Measurements from ENCODE around the gene SYT7.

The SYT7 gene

DNA sequence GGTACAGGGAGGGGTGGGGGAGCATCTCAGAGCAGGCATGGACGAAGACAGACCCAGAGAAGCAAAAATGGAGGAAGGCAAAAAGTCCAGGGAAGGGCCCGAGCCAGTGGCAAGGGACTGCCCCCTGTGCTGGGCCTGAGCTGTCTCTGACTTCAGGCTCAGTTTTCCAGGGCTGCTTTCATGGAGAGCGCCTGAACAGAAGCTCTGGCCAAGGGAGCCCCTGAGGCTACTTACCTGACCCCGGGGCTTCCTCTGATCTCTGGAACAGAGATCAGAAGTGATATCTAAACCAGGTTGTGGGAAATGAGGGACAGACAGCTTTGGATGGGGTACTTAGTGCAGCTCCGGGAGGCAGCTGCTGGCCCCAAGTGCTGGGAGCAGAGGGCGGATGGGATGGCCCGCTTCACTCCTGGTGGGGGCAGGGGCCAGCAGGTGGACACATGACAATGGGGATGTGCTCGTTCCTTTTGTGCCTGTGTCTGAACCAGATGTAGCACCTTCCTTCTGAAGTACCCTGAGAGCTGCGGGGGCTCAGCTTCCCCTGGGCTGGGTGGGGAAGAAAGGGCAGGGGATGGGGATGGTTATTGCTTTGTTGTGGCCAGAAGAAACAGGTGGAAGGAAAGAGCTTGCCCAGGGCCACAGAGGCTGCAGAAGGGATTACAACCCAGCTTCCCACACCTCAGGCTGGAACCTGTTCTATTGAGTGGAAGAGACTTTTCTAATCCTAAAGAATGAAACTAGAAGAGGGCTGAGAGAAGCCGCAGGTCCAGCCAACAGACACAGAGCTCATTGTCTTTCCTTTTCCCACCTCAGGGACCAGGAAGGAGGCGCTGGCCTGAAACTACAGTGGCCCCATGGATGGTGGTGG lies 66.6 kb downstream of the SYT7 start:
- peak; percentile 20 for DNase-seq (ENCODE audit: low spot score)

DNA sequence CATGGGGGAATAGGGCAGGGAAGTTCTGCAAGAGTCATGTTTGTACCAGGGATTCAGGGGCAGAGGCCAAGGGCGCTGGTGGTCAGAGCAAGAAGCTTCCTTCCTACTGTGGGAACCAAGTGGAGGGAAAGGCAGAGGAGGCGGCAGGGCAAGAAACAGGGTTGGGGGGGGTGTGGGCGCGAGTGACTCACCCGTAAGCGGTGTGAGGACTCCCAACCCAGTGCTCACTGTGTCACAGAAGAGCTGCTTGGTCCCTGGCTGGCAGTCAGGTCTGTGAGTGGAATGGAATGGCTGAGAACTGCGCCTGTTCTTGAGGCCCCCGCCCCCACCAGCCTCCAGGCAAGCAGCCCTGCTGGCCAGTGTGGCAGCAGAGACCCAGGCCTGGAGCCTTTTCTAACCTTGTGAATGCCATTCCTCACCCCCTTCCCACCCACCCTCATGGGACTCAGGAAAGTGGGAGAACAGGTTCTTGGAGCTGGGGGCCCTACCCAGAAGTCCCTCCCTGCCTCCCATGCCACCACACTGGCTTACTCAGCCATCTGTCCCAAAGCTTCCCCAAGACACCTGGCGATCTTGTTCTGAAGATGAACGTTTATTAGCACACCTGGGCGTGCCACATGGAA lies 67.6 kb downstream of the SYT7 start:
- DNase-seq (ENCODE audit: low spot score): no peak

DNA sequence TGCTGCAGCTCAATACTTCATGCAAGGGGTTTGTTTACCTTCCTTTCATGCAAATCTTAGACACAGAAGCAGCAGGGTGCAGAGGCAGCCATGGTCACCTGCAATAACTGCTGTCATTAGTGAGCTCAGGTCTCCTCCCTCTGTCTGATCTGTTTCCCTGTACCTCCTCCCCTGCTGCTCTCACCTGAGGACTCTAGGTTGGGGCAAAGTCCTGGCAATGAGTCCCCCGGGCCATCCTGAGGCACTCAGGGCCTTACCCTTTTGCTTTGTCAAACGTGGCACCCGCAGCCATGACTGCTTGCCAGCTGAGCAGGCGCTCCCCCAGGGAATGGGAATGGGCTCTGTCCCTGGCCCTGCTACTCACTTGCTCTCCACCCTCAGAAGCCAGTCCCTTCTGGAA lies 68.4 kb downstream of the SYT7 start:
- DNase-seq (ENCODE audit: low spot score): no peak

DNA sequence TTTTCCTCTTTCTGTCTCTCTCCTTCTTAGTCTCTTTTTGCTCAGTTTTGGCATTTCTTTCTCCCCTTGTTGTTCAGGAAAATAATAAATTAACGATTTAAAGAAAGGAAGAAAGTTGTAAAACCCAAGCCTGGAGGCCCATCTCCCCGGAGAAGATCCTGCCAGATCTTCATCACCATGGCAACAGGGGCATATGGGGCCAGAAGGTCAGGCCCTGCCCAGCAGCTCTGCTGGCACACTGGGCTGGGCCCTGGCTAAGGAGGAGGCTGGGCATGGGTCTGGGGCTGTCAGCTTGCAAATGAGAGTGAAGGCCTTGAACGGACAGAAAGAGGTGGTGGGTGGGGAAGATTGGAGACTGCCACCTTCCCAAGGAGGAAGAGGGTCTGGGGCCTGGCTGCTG lies 69.5 kb downstream of the SYT7 start:
- no peak for DNase-seq (ENCODE audit: low spot score)

DNA sequence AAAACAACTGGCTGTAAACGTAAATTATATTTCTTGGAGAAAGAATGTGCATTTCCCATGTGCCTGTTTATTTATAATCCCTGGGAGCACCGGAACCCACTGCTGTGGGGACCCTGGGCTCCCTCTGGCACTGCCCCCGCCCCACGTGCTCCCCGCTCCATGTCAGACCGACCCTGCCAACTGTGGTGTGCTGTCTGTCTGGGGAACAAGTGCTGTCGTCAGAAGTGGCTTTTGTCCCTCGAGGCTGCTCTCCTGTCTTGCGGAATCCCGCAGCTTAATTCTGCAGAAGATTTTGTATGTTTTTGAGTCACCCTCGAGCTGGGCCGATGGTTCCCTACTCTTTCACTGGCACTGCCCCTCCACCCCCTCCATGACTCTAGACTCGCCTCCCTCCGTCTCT lies 69.9 kb downstream of the SYT7 start:
- no peak for DNase-seq (ENCODE audit: low spot score)

DNA sequence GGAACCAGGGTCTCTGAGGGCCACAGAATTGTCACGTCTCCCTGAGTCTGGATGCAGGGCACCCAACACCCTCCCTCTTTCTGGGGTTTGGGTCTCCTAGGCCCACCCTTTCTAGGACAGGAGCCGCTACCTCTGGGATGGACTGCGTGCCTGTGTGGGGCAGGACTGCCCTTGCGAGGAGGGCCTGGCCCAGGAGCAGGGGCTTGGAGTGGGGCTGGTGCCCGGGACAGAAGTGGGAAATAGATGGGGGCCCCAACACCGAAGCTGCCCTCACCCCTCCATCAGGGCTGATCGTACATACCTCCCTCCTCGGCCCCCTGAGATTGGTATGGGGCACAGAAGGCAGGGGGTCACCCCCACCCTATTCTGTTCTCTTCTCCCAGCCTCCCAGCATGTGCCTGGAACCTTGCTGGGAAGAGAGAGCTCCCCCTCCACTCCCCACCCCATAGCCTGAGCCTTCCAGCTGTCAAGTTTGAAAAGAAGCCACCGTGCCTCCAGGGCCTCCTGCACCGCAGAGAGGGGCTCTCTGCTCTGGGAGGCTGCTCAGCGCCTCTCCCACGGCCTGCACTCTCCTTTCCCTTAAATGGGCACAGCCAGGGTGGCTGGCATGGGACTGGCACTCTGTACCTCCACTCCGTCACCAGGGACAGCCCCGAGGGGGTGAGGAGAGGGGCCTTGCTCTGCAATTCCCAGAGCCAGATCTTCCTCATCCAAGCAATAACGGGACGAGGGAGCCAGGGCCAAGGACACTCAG lies 70.5 kb downstream of the SYT7 start:
- DNase-seq (ENCODE audit: low spot score): no peak

DNA sequence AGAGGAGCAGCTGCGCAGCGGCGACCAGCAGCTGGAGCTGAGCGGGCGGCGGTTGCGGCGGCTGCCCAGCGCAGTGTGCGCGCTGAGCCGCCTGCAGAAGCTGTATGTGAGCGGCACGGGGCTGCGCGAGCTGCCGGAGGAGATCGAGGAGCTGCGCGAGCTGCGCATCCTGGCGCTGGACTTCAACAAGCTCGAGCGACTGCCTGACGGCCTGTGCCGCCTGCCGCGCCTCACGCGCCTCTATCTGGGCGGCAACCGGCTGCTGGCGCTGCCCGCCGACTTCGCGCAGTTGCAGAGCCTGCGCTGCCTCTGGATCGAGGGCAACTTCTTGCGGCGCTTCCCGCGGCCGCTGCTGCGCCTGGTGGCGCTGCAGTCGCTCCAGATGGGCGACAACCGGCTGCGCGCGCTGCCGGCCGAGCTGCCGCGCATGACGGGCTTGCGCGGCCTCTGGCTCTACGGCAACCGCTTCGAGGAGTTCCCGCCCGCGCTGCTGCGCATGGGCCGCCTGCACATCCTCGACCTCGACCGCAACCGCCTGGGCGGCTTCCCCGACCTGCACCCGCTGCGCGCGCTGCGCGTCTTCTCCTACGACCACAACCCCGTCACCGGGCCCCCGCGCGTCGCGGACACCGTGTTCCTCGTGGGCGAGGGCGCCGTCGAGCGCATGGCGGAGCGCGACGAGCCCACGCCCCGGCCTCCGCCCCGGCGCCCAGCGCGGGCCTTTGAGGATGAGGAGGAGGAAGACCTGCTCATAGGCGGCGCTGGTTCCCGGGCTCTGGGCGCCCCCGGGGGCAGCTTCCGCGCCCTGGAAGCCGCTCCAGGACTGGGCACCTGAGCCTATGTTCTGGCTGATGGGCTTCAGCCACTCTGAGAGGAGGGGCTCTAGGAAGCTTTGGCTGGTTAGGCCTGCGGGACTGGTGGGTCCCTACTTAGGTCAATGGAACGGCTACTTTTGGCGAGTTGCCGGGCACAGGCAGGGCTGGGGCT lies 71.5 kb downstream of the SYT7 start:
- DNase-seq (ENCODE audit: low spot score): no peak

DNA sequence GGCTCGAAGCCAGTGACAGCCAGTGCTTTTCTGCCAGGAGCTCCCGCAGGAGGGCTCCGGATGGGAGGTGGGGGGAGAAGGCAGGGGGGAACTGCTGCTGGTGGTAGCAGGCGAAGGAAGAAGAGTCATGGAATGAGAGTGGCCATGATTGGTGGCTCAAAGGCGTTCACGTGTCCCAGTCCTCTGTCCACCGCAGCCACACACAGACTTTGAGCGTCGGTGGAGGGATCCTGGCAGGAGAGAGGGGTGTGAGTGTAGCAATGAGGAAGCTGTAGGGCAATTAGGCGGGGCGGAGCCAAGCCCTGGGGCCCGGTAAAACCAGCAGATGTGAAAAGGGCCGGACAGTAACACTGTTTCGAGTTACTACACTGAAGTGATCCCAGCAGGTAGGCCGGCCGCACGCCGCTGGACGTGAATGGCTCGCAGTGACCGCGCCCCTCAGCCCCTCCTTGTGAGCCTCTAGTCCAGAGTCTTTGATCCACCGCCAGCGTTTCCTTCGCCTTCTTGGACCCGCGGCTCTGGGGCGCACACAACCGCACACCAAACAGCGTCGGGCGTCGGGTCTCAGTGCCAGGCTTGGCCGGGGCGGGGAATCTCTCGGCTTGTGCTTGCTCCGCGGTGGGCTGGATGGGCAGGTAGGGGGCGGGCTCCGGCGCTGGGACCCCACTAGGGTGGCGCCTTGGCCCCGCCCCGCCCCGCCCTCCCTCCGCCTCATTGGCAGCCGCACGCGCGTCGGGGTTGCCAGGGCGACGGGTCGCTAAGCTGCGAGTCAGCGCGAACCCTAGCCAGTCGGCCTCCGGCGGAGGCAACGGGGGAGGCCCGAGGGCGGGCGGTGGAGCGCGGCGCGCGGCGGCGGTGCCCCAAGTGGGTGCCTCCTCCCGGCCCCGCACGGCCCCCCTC lies 72.7 kb downstream of the SYT7 start, which contains the start of gene LRRC10B:
LRRC10B (plus strand) TSS at position 788 of the 900 bp plus-strand sequence. CDS start 250 bp downstream, outside the sequence.
- DNase-seq (ENCODE audit: low spot score): no peak

DNA sequence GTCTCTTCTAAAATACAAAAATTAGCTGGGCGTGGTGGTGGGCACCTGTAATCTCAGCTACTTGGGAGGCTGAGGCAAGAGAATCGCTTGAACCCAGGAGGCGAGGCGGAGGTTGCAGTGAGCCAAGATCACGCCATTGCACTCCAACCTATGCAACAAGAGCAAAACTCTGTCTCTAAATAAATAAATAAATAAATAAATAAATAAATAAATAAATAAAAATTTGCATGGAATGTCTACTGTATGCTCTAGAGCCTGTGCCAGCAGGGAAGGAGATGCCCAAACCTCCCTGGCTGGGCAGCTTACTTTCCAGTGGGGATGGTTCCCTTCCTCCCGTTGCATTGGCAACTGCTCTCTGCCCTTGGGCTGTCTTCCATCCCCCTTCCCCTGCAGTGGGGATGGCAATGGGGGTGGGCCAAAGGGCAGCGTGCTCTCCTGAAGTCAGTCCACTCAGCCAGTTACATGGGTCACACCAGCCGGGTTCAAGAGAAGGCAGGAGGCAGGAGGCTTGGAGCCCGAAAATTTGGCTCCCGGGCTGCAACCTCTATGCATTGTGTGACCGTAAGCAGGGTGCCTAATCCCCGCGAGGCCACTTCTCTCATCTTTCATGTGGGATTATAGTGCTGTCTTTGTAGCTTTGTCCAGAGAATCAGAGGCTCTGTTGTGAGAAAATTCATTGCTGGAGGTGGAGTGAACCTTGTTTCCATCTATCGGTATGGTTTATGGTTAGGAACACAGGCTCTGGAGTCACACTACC lies 73.7 kb downstream of the SYT7 start:
- DNase-seq (ENCODE audit: low spot score): peak; percentile 55

DNA sequence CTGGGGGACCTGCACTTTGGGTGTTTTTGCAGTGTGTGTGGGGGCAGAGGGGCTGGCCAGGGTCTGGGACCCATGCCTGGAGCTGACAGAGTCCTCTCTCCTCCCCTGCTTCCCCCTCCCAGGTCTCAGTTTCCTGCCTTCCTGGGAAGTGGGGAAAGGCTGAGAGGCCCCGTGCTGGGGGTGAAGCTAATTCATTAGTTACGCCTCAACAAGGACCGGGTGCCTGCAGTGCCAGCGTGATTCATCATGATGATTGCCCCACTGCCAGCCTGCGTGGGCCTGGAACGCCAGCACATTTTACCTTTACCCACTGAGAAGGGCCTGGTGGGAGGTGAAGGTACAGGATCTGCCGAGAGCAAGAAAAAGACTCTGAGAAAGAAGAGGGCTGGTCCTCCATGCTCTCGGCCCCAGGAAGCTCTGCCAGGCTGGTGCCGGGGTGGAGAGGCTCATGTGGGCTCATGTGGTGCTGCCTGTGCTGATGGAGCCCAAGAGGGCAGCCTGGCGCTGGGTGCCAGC lies 75.2 kb downstream of the SYT7 start:
- peak; percentile 49 for DNase-seq (ENCODE audit: low spot score)

DNA sequence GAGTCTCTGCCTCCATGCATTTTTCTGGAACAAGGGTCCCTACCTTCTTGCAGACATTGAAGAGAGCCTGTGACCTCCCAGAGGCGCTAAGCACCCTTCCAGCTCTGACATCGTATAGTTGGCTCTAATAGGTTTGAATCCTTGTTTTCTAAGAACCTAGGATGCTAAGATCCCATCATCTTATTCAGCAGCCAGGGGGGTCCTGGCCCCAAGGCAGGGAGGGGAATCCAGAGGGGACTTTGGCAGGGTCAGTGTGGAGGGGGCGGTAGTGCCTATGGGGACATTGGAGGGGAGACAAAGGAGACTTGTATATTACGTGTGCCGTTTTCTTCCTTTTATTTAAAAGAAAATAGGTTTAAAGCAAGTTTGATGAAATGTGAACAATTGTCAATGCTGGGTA lies 75.8 kb downstream of the SYT7 start:
- no peak for DNase-seq (ENCODE audit: low spot score)

DNA sequence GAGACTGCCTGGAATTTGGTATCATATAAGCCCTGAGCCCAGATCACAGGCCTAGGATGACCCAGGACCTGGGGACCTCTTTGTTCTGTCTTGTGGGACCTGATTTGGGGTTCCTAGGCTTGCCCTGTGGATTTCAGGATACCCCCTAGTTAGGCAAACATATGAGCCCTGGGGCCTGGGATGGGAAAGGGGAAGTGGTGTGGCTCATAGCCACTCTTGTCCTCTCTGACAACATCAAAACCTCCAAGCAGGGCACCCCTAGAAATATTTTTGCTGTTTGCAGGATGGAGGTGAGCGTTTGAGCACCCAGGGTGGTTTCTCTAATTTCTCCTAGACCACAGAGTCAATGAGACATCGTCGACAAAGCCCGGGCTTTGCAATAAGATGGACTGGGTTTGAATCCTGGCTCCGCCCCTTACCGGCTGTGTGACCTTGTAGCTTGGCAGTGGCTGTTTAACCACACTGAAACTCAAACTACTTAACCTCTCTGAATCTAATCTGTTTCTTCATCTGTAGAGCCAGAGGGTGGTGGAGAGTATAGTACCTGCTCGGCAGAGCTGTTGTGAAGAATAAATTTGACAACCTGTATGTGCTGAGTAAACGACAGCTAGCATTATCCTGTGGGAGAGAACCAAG lies 77.6 kb downstream of the SYT7 start:
- DNase-seq (ENCODE audit: low spot score): no peak

DNA sequence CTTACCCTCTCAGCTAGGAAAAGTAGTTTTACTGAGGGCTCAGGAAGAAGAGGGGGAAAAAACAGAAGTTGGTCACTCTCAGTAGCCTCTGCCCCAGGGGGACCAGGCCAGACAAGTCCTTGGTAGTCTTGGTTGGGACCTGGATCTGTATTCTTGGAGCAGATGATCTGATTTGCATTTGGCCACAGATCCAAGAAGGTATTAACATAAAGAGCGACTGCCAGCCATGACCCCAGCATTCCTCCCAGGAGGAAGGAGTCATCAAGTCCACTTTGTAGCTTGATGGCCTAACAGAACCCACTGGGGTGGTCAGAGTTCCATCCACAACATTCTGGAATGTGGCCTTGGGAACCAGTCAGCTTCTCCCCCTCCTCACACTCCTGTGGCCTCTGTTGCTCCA lies 78.4 kb downstream of the SYT7 start:
- no peak for DNase-seq (ENCODE audit: low spot score)

DNA sequence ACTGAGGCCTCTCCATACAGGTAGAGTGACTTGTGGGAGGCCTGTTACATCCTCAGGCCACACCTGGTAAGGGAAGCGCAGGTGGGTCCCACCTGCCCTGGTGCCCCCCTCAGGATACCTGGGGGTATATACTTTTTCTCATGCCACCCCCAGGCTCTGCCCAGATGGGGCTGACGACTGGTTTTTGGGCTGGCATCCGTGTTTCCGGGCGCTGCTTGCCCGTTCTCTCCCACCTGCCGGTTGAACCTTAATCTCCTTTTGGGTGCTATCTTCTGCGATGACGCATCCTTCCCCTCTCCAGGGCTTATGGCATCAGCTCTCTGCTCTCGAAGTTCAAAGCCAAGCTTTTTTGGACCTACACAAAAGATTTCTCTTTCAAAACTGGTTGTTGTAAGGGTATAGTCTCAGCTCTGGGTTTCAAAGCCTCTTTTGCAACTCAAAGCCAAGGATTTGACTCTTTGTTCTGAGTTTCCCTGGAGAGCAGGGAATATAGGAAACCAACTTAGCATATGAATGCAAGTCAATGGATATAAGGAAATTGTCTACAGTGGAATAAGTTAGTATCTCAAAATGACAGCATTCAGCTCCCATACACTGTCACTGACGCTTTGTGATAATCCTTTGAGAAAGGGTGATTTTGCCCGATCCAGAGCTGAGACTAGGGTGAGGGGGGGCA lies 80.9 kb downstream of the SYT7 start:
- no peak for DNase-seq (ENCODE audit: low spot score)

DNA sequence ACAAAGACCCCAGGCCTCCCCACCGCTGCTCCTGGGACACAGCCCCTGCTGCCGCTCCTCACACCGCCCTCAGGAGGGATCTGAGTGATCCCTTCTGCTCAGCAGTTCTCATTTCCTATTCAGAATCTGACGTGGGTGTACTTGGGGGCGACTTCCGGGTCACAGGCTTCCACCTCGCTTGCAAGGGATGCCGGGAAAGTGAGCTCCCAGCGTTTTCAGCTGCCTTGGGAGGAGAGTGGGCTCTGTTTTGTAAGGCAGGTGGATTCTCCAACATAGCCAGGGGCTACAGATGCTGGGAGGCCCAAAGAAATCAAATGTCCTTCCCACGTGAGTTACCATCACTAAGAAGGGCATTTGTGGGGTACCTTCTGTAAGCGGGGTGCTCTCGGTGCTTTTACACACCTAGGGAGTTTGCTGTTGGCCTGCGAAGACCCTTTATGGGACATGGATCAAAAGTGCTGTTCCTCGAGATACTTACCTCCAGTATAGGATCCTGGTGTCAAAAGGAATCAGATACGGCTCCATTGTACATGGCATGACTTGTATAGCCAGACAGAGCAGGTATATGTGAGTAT lies 82.0 kb downstream of the SYT7 start:
- no peak for DNase-seq (ENCODE audit: low spot score)

DNA sequence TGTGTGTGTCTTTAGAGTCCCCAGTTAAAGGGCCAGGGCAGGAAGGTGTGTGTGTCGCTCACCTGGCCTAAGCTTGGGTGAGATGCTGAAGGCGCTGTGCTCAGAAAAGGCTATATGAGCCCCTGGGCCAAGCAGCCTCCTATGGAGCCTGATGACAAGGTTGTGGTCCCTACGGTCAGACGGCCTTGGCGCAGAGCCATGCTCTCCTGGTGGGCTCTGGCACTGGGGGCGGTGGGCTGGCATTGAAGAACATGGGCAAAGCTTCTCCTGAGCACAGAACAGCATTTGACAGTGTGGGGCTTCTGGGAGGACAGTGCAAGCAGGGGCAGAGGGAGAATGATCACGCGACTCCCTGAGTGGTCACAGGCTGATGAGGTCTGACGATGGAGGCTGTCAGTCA lies 83.0 kb downstream of the SYT7 start:
- DNase-seq (ENCODE audit: low spot score): no peak

DNA sequence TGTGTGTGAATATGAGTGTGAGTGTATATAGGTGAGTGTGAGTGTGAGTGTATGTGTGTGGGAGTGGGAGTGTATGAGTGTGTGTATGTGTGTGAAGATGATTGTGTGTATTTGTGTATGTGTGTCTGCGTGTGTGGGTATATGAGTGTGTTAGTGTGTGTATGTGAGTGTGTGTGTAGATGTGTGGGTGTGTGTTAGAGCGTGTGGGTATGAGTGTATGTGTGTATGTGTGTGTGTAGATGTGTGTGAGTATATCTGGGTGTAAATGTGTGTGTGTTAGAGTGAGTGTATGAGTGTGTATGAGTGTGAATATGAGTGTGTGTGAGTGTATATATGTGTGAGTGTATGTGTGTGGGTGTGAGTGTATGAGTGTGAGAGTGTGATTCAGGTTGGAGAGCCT lies 83.4 kb downstream of the SYT7 start:
- DNase-seq (ENCODE audit: low spot score): no peak
